Skeletal muscle satellite cell (primary cell): Measurements from ENCODE around the gene P2RY14.

Experiments used
- H3K27me3 ChIP-seq: 2 replicates; pipeline ENCODE4 v1.7.0; 2013; ENCODE audit warnings: low read length; ENCODE audit not compliant: control insufficient read depth, insufficient read depth
- H3K36me3 ChIP-seq: 2 replicates; pipeline ENCODE4 v1.7.0; 2013; ENCODE audit warnings: mild to moderate bottlenecking, control low read depth, low read length; ENCODE audit not compliant: insufficient read depth
- H3K4me1 ChIP-seq: 2 replicates; pipeline ENCODE4 v1.7.0; 2013; ENCODE audit warnings: low read length; ENCODE audit not compliant: control insufficient read depth, insufficient read depth
- H3K4me2 ChIP-seq: 2 replicates; pipeline ENCODE4 v1.7.0; 2013; ENCODE audit warnings: mild to moderate bottlenecking, low read length
- H3K4me3 ChIP-seq: 2 replicates; pipeline ENCODE4 v1.7.0; 2013; ENCODE audit warnings: low read length
- H3K9ac ChIP-seq: 2 replicates; pipeline ENCODE4 v1.7.0; 2013; ENCODE audit warnings: mild to moderate bottlenecking, low read depth, low read length, moderate library complexity
- H3K9me3 ChIP-seq: replicated peaks from 2 replicates; pipeline ENCODE4 v1.7.0; 2013; ENCODE audit warnings: mild to moderate bottlenecking, control low read depth, low read length

P2RY14 gene

DNA sequence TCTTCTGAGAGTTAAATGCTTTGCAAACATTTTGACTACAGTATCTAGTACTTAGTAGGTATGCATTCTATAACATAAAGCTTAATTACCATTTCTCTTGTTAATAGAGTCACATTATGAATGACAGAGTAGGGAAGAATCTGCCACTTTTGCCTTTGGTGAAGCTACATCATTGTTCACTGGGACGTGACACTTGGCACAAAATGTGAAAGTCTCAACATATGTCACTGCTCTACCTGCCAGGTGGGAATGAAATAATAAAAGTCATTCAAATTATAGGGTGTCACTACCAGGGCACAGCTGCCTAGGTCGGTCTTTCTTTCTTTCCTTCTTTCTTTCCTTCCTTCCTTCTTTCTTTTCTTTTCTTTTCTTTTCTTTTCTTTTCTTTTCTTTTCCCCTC is 20.7 kb upstream of the P2RY14 start:
- H3K9me3 ChIP-seq = no peaks in the 10 kb centered on the region
- no peaks in the 10 kb centered on the region for H3K27me3 ChIP-seq
- H3K4me2 ChIP-seq = no peak overlapping the region

GRCh38 chr3:151297429-151297828 is 19.1 kb upstream of the P2RY14 start:
- Histone ChIP-seq H3K27me3 (no peaks in the 10 kb centered on the region), H3K9me3 (no peaks in the 10 kb centered on the region), H3K9ac (no peak overlapping the region), H3K4me2 (no peak overlapping the region), H3K4me3 (no peak overlapping the region), H3K4me1 (peaks cover 4% of the 10 kb centered on the region), H3K36me3 (no peaks in the 10 kb centered on the region)

More for the DNA sequence above, 20.7 kb upstream of the P2RY14 start:
- no peaks in the 10 kb centered on the region for H3K36me3 ChIP-seq
- no peak overlapping the region for H3K9ac ChIP-seq
- H3K4me1 ChIP-seq = peaks cover 4% of the 10 kb centered on the region
- H3K4me3 ChIP-seq = no peak overlapping the region

GRCh38 chr3:151296226-151296625 is 17.9 kb upstream of the P2RY14 start:
- H3K9me3 ChIP-seq = no peaks in the 10 kb centered on the region
- H3K9ac ChIP-seq = no peak overlapping the region
- no peaks in the 10 kb centered on the region for H3K36me3 ChIP-seq
- H3K4me3 ChIP-seq = no peak overlapping the region
- no peaks in the 10 kb centered on the region for H3K4me1 ChIP-seq
- H3K4me2 ChIP-seq = no peak overlapping the region
- no peaks in the 10 kb centered on the region for H3K27me3 ChIP-seq

DNA sequence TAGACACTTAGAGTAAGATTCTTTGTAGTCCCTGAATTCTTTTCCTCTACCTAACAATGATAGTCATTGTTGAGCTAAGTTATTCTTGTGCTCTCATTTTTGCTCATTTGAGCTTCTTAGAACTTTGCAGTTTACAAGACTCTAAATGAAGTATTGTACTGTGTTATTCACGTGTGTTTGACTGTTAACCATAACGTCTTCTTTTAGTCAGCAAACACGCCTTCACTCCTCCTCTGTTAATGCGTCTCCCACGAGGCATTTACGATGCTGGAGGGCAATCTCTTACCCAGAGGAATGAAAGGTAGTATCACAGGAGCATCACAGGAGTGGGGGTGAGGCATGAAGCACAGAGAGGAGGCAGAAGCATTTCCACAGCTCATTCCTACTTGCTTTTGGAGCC is 14.8 kb upstream of the P2RY14 start:
- no peaks in the 10 kb centered on the region for H3K27me3 ChIP-seq

GRCh38 chr3:151290673-151291072 is 12.3 kb upstream of the P2RY14 start:
- Histone ChIP-seq H3K4me1 (no peaks in the 10 kb centered on the region), H3K27me3 (no peaks in the 10 kb centered on the region), H3K9me3 (no peaks in the 10 kb centered on the region), H3K36me3 (no peaks in the 10 kb centered on the region), H3K4me3 (no peak overlapping the region), H3K9ac (no peak overlapping the region), H3K4me2 (no peak overlapping the region)

More for the DNA sequence above, 14.8 kb upstream of the P2RY14 start:
- Histone ChIP-seq H3K4me2 (no peak overlapping the region), H3K4me1 (no peaks in the 10 kb centered on the region), H3K9ac (no peak overlapping the region), H3K4me3 (no peak overlapping the region), H3K36me3 (no peaks in the 10 kb centered on the region), H3K9me3 (no peaks in the 10 kb centered on the region)

- Histone ChIP-seq H3K27me3 (no peaks in the 10 kb centered on the region), H3K9ac (no peak overlapping the region), H3K4me2 (no peak overlapping the region), H3K36me3 (no peaks in the 10 kb centered on the region), H3K4me1 (no peaks in the 10 kb centered on the region), H3K4me3 (no peak overlapping the region), H3K9me3 (no peaks in the 10 kb centered on the region)
These were observed 11.1 kb upstream of the P2RY14 start for GRCh38 chr3:151289445-151289844.

GRCh38 chr3:151285940-151286339 is 7.6 kb upstream of the P2RY14 start:
- Histone ChIP-seq H3K9me3 (no peaks in the 10 kb centered on the region), H3K4me1 (peaks cover 6% of the 10 kb centered on the region), H3K36me3 (no peaks in the 10 kb centered on the region), H3K4me3 (no peak overlapping the region), H3K9ac (no peak overlapping the region), H3K27me3 (no peaks in the 10 kb centered on the region), H3K4me2 (no peak overlapping the region)

GRCh38 chr3:151283907-151284461 is 5.6 kb upstream of the P2RY14 start:
- Histone ChIP-seq H3K4me1 (peaks cover 6% of the 10 kb centered on the region), H3K9me3 (no peaks in the 10 kb centered on the region), H3K9ac (no peak overlapping the region), H3K27me3 (no peaks in the 10 kb centered on the region), H3K4me2 (no peak overlapping the region), H3K4me3 (no peak overlapping the region), H3K36me3 (no peaks in the 10 kb centered on the region)

DNA sequence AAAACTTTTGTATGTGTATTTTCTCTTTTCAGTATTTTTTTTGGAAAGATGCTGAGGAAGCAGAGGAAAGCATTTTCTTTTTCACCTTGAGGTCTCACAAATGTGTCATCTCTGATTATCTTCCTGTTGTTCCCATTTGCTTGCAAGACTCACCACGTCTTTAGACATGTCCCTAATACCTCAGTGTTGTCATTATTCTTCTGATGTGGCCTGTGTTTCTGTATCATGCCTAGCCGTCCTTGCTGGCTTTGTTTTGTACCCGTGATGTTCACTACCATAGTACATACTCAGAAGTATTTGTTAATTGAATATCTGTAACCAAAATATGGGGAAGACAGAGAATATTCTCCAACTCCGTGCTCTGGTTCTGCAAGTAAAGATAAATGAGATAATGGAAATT is 5.0 kb upstream of the P2RY14 start:
- no peaks in the 10 kb centered on the region for H3K36me3 ChIP-seq
- no peak overlapping the region for H3K4me3 ChIP-seq
- no peaks in the 10 kb centered on the region for H3K9me3 ChIP-seq
- H3K4me2 ChIP-seq = no peak overlapping the region
- H3K9ac ChIP-seq = no peak overlapping the region
- H3K4me1 ChIP-seq = peaks cover 6% of the 10 kb centered on the region
- no peaks in the 10 kb centered on the region for H3K27me3 ChIP-seq

DNA sequence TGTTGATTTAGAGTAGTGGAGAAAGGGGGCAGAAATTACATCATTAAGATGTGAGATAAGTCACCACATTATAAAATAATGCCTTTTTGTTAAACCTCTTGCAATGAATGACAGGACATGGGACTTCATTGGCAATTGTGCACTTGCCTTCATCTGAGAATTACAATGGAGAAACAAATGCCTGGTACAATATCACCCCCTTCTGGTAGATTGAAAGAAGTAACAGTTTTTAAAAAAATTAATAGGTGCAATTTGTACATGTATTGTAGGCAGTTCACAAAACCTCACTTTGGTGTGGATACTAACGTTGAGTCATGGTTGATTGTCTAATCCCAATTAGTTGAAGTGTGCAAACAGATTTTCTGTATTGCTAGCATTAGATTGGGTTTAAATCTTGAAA is 4.6 kb upstream of the P2RY14 start:
- Histone ChIP-seq H3K9me3 (no peaks in the 10 kb centered on the region), H3K4me1 (peaks cover 6% of the 10 kb centered on the region), H3K4me2 (no peak overlapping the region), H3K36me3 (no peaks in the 10 kb centered on the region), H3K9ac (no peak overlapping the region), H3K4me3 (no peak overlapping the region), H3K27me3 (no peaks in the 10 kb centered on the region)

GRCh38 chr3:151281671-151282324 is 3.5 kb upstream of the P2RY14 start:
- no peaks in the 10 kb centered on the region for H3K9me3 ChIP-seq
- H3K4me2 ChIP-seq = no peak overlapping the region
- no peak overlapping the region for H3K9ac ChIP-seq
- H3K27me3 ChIP-seq = no peaks in the 10 kb centered on the region
- peaks cover 6% of the 10 kb centered on the region for H3K4me1 ChIP-seq
- H3K4me3 ChIP-seq = no peak overlapping the region
- no peaks in the 10 kb centered on the region for H3K36me3 ChIP-seq

DNA sequence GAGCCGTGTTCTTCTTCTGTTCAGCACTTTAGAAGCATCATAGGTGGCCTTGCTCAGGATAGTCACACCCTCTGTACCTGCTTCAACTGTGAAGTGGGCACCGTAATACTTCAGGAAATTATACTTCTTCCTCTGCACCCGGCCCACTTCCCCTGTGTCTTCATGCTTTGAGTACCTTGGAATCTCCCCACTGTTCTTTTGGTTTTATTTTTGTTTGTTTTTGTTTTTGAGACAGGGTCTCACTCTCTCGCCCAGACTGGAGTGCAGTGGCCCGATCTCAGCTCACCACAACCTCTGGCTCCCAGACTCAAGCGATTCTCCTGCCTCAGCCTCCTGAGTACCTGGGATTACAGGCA is 1.7 kb downstream of the P2RY14 start:
- Histone ChIP-seq H3K4me2 (no peak overlapping the region), H3K27me3 (no peaks in the 10 kb centered on the region), H3K4me1 (no peaks in the 10 kb centered on the region), H3K9me3 (no peaks in the 10 kb centered on the region), H3K36me3 (no peaks in the 10 kb centered on the region), H3K9ac (no peak overlapping the region), H3K4me3 (no peak overlapping the region)
